Measurements from ENCODE around the gene TCFL5. TPM values are rescaled to one million over a fixed set of nuclear protein-coding genes. Genes with fewer than 3 reads are reported as not detected.

The TCFL5 gene
- total RNA-seq, 1 experiment from 2014 or later: 23.8 TPM

DNA sequence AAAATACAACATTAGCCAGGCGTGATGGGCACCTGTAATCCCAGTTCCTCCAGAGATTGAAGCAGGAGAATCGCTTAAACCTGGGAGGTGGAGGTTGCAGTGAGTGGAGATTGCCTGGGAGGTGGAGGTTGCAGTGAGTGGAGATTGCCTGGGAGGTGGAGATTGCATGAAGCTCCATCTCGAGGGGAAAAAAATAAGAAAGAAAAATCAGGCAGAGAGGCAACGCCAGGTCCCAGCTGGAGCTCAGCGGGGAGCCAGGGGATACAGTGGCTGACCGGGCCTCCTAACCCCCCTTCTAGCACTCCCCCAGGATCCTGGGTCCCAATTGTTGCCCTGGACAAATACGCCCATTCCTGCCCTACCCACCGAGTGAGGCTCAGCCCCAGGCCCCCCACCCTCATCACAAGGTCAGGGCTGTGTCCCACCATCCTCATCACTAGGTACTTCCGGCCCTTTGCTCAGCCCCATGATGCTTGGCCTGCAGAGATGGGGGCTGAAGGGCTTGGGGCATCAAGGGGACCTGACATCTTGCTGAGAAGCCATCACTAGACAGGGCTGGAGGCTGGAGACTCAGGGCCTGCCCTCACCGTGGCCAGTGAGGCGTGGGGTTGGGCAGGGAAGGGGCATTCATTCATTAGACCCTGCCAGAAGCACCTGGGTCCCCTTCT, 55.1 kb downstream of the TCFL5 start:
- Histone ChIP-seq H3K4me1 (ENCODE audit: control insufficient read depth, insufficient read depth, low read length) (peaks cover 31% of the 10 kb centered on the region), H3K9me3 (ENCODE audit: control insufficient read depth, insufficient read depth, low read depth, low read length) (no peaks in the 10 kb centered on the region), H3K27me3 (ENCODE audit: control insufficient read depth, insufficient read depth, low read length) (no peaks in the 10 kb centered on the region), H3K27ac (ENCODE audit: low read length) (peak overlapping the region; percentile 93), H3K4me3 (ENCODE audit: low read depth in 2 of 2, low read length in 2 of 2) (peak overlapping the region; percentile 70 to 71), H3K36me3 (ENCODE audit: control insufficient read depth, insufficient read depth, low read length) (peaks cover 7% of the 10 kb centered on the region)
- ChIA-PET CTCF (no interaction called here), POLR2A (interaction anchor here (0.6 kb wide), 1 partner anchor 151 kb away, joined by 3 read pairs; no protein-coding TSS in a partner anchor)
- ATAC-seq (no peak), DNase-seq (ENCODE audit: low read depth, low spot score) (no peak)
- TSS peak; percentile 68 for BruUV-seq (replicated peaks)
- TF ChIP-seq POLR2AphosphoS5 (IDR thresholded peaks at IDR 0.05; ENCODE audit: low read depth, low read length): no peak
- TF ChIP-seq, protein P1, sequence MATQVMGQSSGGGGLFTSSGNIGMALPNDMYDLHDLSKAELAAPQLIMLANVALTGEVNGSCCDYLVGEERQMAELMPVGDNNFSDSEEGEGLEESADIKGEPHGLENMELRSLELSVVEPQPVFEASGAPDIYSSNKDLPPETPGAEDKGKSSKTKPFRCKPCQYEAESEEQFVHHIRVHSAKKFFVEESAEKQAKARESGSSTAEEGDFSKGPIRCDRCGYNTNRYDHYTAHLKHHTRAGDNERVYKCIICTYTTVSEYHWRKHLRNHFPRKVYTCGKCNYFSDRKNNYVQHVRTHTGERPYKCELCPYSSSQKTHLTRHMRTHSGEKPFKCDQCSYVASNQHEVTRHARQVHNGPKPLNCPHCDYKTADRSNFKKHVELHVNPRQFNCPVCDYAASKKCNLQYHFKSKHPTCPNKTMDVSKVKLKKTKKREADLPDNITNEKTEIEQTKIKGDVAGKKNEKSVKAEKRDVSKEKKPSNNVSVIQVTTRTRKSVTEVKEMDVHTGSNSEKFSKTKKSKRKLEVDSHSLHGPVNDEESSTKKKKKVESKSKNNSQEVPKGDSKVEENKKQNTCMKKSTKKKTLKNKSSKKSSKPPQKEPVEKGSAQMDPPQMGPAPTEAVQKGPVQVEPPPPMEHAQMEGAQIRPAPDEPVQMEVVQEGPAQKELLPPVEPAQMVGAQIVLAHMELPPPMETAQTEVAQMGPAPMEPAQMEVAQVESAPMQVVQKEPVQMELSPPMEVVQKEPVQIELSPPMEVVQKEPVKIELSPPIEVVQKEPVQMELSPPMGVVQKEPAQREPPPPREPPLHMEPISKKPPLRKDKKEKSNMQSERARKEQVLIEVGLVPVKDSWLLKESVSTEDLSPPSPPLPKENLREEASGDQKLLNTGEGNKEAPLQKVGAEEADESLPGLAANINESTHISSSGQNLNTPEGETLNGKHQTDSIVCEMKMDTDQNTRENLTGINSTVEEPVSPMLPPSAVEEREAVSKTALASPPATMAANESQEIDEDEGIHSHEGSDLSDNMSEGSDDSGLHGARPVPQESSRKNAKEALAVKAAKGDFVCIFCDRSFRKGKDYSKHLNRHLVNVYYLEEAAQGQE (IDR thresholded peaks at IDR 0.05; ENCODE audit: insufficient read depth in 1 of 2, low read depth in 2 of 2, low read length in 1 of 2): no peak
- no peak for TF ChIP-seq TCF7L2 (IDR thresholded peaks at IDR 0.05; ENCODE audit: low read depth, low read length)
- TF ChIP-seq, protein P2, sequence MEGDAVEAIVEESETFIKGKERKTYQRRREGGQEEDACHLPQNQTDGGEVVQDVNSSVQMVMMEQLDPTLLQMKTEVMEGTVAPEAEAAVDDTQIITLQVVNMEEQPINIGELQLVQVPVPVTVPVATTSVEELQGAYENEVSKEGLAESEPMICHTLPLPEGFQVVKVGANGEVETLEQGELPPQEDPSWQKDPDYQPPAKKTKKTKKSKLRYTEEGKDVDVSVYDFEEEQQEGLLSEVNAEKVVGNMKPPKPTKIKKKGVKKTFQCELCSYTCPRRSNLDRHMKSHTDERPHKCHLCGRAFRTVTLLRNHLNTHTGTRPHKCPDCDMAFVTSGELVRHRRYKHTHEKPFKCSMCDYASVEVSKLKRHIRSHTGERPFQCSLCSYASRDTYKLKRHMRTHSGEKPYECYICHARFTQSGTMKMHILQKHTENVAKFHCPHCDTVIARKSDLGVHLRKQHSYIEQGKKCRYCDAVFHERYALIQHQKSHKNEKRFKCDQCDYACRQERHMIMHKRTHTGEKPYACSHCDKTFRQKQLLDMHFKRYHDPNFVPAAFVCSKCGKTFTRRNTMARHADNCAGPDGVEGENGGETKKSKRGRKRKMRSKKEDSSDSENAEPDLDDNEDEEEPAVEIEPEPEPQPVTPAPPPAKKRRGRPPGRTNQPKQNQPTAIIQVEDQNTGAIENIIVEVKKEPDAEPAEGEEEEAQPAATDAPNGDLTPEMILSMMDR (IDR thresholded peaks at IDR 0.05): no peak
- TF ChIP-seq SIN3A (IDR thresholded peaks at IDR 0.05; ENCODE audit: borderline replicate concordance, insufficient read depth, low read depth, low read length): no peak
- intact Hi-C loops (cut with micrococcal nuclease; ENCODE audit: unreplicated experiment) (no loop called here), in situ Hi-C loops (cut with HindIII; ENCODE audit: low pct_unique_long_range_greater_than_20kb, low sequenced_read_pairs) (no loop called here)

DNA sequence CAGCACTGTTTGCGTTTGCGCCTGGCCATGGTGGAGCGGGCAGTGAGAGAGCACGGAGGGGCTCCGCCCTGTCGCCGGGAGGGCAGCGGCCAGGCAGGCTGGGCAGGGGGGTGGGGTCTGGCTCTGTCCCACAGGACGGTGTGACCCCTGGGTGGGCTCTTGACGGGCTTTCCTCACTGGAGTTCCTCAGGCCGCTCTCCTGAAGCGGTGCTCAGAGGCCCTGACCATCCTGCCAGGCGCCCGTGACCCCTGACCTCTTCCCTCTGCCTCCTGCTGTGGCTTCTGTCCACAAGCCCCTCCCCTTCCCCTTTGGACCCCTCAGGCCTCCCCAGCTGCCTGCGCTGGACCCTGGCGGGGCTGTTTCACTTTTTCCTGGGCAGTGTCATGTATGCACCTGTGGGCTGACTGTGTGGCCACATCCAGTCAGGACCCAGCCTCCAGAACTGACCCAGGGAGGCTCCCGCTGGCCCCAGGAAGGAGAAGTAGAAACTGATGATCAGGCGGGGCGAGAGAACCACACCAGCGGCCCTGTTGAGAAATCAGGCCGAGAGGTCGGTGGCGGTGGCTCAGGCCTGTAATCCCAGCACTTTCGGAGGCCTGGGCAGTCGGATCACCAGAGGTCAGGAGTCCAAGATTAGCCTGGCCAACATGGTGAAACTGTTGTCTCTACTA, 55.8 kb downstream of the TCFL5 start:
- peaks cover 31% of the 10 kb centered on the region for H3K4me1 ChIP-seq (ENCODE audit: control insufficient read depth, insufficient read depth, low read length)
- ATAC-seq (peak; percentile 8), DNase-seq (ENCODE audit: low read depth, low spot score) (no peak)
- H3K27me3 ChIP-seq (ENCODE audit: control insufficient read depth, insufficient read depth, low read length): no peaks in the 10 kb centered on the region
- H3K4me3 ChIP-seq (ENCODE audit: low read depth in 2 of 2, low read length in 2 of 2): peak overlapping the region; percentile 70 to 71
- intact Hi-C loops (cut with micrococcal nuclease; ENCODE audit: unreplicated experiment) (no loop called here), in situ Hi-C loops (cut with HindIII; ENCODE audit: low pct_unique_long_range_greater_than_20kb, low sequenced_read_pairs) (no loop called here)
- H3K27ac ChIP-seq (ENCODE audit: low read length): peak overlapping the region; percentile 93
- H3K9me3 ChIP-seq (ENCODE audit: control insufficient read depth, insufficient read depth, low read depth, low read length): no peaks in the 10 kb centered on the region
- CTCF ChIA-PET: interaction anchor here (1.0 kb wide), 1 partner anchor 17 kb away, joined by 3 read pairs; no protein-coding TSS in a partner anchor
- no TSS peak for BruUV-seq (replicated peaks)
- TF ChIP-seq, protein P2 (IDR thresholded peaks at IDR 0.05): no peak
- no peak for TF ChIP-seq SIN3A (IDR thresholded peaks at IDR 0.05; ENCODE audit: borderline replicate concordance, insufficient read depth, low read depth, low read length)
- TF ChIP-seq POLR2AphosphoS5 (IDR thresholded peaks at IDR 0.05; ENCODE audit: low read depth, low read length): no peak
- TF ChIP-seq TCF7L2 (IDR thresholded peaks at IDR 0.05; ENCODE audit: low read depth, low read length): no peak
- TF ChIP-seq, protein P1 (IDR thresholded peaks at IDR 0.05; ENCODE audit: insufficient read depth in 1 of 2, low read depth in 2 of 2, low read length in 1 of 2): no peak
- H3K36me3 ChIP-seq (ENCODE audit: control insufficient read depth, insufficient read depth, low read length): peaks cover 7% of the 10 kb centered on the region
- POLR2A ChIA-PET: interaction anchor here (0.6 kb wide), 1 partner anchor 150 kb away, joined by 3 read pairs; no protein-coding TSS in a partner anchor
